OCI-LY3 (cell line): ENCODE results near the gene WWOX.

Source experiments
- H2AFZ ChIP-seq: fragments of 200-600, 300-600 bp; shearing (Covaris generic); 2 replicates; pipeline ENCODE4 v1.6.0; 2014; ENCODE audit warnings: antibody characterized with exemption, low read depth, low read length
- H3K27ac ChIP-seq: fragments of 200-600, 300-600 bp; sonication (generic); 2 replicates; pipeline ENCODE4 v1.5.1; 2014; ENCODE audit warnings: mild to moderate bottlenecking, low read length, moderate library complexity, mixed read lengths
- H3K27me3 ChIP-seq: fragments of 200-600, 300-600 bp; sonication (generic); 2 replicates; pipeline ENCODE4 v1.6.1; 2014; ENCODE audit warnings: low read depth, low read length, mixed read lengths
- H3K36me3 ChIP-seq: fragments of 200-600, 300-600 bp; sonication (generic); replicated peaks from 2 replicates; pipeline ENCODE3; 2014; ENCODE audit warnings: low read depth, low read length, mixed read lengths
- H3K4me1 ChIP-seq: fragments of 300-600, 200-600 bp; sonication (generic); 2 replicates; pipeline ENCODE4 v1.6.1; 2014; ENCODE audit warnings: low read length, mixed read lengths
- H3K4me2 ChIP-seq: fragments of 200-600, 300-600 bp; sonication (generic); 2 replicates; pipeline ENCODE4 v1.6.1; 2014; ENCODE audit warnings: low read length, mixed read lengths
- H3K4me3 ChIP-seq: fragments of 300-600, 200-600 bp; sonication (generic); 2 replicates; pipeline ENCODE4 v1.5.1; 2014; ENCODE audit warnings: antibody characterized with exemption, mild to moderate bottlenecking, low read length, moderate library complexity
- H3K79me2 ChIP-seq: fragments of 300-600, 200-600 bp; shearing (Covaris generic); 2 replicates; pipeline ENCODE4 v1.6.1; 2014; ENCODE audit warnings: mild to moderate bottlenecking, low read length, mixed read lengths
- H3K9ac ChIP-seq: fragments of 300-600, 200-600 bp; shearing (Covaris generic); 2 replicates; pipeline ENCODE4 v1.6.0; 2014; ENCODE audit warnings: mild to moderate bottlenecking, low read length, moderate library complexity
- H3K9me3 ChIP-seq: fragments of 200-600, 300-600 bp; shearing (Covaris generic); 2 replicates; pipeline ENCODE4 v1.6.1; 2014; ENCODE audit warnings: low read length, mixed read lengths; ENCODE audit not compliant: insufficient read depth
- H4K20me1 ChIP-seq: fragments of 200-600, 300-600 bp; sonication (generic); 2 replicates; pipeline ENCODE4 v1.6.1; 2016; ENCODE audit warnings: low read length, mixed read lengths; ENCODE audit not compliant: insufficient read depth
- CTCF ChIP-seq: fragments of 200-600, 300-600 bp; sonication (generic); IDR thresholded peaks from 2 replicates; pipeline ENCODE4 v1.5.1; 2014; ENCODE audit warnings: antibody characterized with exemption, low read length, low read depth
- EZH2phosphoT487 ChIP-seq: fragments of 200-600 bp; shearing (Covaris generic); IDR thresholded peaks from 2 replicates; pipeline ENCODE4 v1.6.1; 2018; ENCODE audit warnings: antibody characterized with exemption, mixed run types, low read depth

WWOX gene

GRCh38 chr16:78609402-78610274 is 510.2 kb downstream of the WWOX start:
- Histone ChIP-seq H3K9ac (no peak overlapping the region), H3K9me3 (no peaks in the 10 kb centered on the region), H3K36me3 (no peaks in the 10 kb centered on the region), H2AFZ (no peak overlapping the region), H3K79me2 (no peaks in the 10 kb centered on the region), H4K20me1 (no peaks in the 10 kb centered on the region), H3K27me3 (no peaks in the 10 kb centered on the region), H3K4me3 (no peak overlapping the region), H3K4me1 (no peaks in the 10 kb centered on the region), H3K27ac (no peak overlapping the region), H3K4me2 (no peak overlapping the region)
- TF ChIP-seq CTCF (no peak), EZH2phosphoT487 (no peak)

- Histone ChIP-seq H4K20me1 (no peaks in the 10 kb centered on the region), H3K4me3 (no peak overlapping the region), H3K36me3 (no peaks in the 10 kb centered on the region), H3K4me1 (no peaks in the 10 kb centered on the region), H2AFZ (no peak overlapping the region), H3K79me2 (no peaks in the 10 kb centered on the region), H3K27me3 (no peaks in the 10 kb centered on the region), H3K27ac (no peak overlapping the region), H3K4me2 (no peak overlapping the region), H3K9me3 (no peaks in the 10 kb centered on the region), H3K9ac (no peak overlapping the region)
- no peak for TF ChIP-seq CTCF
- TF ChIP-seq EZH2phosphoT487, result no peak
These were observed 511.9 kb downstream of the WWOX start for GRCh38 chr16:78611318-78611717.

- no peak overlapping the region for H3K4me2 ChIP-seq
- no peak overlapping the region for H3K27ac ChIP-seq
- no peak overlapping the region for H3K9ac ChIP-seq
- no peaks in the 10 kb centered on the region for H3K9me3 ChIP-seq
- H4K20me1 ChIP-seq, result no peaks in the 10 kb centered on the region
- H3K4me3 ChIP-seq, result no peak overlapping the region
- H2AFZ ChIP-seq, result no peak overlapping the region
- no peaks in the 10 kb centered on the region for H3K36me3 ChIP-seq
- H3K79me2 ChIP-seq, result no peaks in the 10 kb centered on the region
- TF ChIP-seq EZH2phosphoT487 (no peak), CTCF (no peak)
- no peaks in the 10 kb centered on the region for H3K27me3 ChIP-seq
- H3K4me1 ChIP-seq, result no peaks in the 10 kb centered on the region
These were observed 520.4 kb downstream of the WWOX start for GRCh38 chr16:78619811-78620210.

- H3K4me3 ChIP-seq, result no peak overlapping the region
- no peak overlapping the region for H3K4me2 ChIP-seq
- no peak for TF ChIP-seq CTCF
These were observed 520.8 kb downstream of the WWOX start for GRCh38 chr16:78620291-78620690.

More at GRCh38 chr16:78620291-78620690, 520.8 kb downstream of the WWOX start:
- Histone ChIP-seq H3K79me2 (no peaks in the 10 kb centered on the region), H3K4me1 (no peaks in the 10 kb centered on the region), H4K20me1 (no peaks in the 10 kb centered on the region), H3K36me3 (no peaks in the 10 kb centered on the region), H3K9me3 (no peaks in the 10 kb centered on the region), H3K9ac (no peak overlapping the region), H3K27me3 (no peaks in the 10 kb centered on the region), H3K27ac (no peak overlapping the region), H2AFZ (no peak overlapping the region)
